ENCODE data around the gene KRTAP10-2. TPM values are rescaled to one million over a fixed set of nuclear protein-coding genes. Genes with fewer than 3 reads are reported as not detected.
A peak's percentile ranks its signal among the peaks of the same experiment; 100 is the strongest.

Gene KRTAP10-2
- total and polyA plus RNA-seq, 11 donors = not detected

DNA sequence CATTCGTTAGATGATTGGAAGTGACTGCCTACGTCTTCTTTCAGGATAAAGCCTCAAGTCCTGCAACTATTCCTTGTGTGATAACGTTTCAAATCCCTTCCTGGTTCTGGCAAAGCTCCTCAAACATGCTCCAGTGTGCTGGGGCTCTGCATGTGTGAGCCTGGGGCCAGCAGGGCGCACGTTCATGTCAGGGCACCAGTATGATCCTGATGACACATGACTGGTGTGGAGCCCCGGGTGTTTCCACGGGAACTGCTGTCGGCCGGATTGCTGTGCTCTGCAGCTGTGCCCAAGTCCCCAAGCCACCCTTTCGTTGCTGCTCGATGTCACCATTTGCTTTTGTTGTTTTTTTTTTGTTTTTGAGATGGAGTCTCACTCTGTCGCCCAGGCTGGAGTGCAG, 32.6 kb downstream of the KRTAP10-2 start:
- peaks cover 0 to 10% (median 0%) of the 10 kb centered on the region in 9 donors for H3K27me3 ChIP-seq
- peak in 1 of 5 donors; percentile 53 for DNase-seq
- H3K4me1 ChIP-seq = no peaks in the 10 kb centered on the region
- H3K36me3 ChIP-seq = no peaks in the 10 kb centered on the region
- ATAC-seq = no peak
- WGBS, 4 donors = 70 to 83% (median 73%) methylated on average over 12 of the region's 12 CpGs
- no peak overlapping the region for H3K4me3 ChIP-seq
- no peak overlapping the region for H3K27ac ChIP-seq
- no peaks in the 10 kb centered on the region for H3K9me3 ChIP-seq
- no peak for TF ChIP-seq POLR2A (IDR thresholded peaks at IDR 0.05)
- TF ChIP-seq, protein P1, sequence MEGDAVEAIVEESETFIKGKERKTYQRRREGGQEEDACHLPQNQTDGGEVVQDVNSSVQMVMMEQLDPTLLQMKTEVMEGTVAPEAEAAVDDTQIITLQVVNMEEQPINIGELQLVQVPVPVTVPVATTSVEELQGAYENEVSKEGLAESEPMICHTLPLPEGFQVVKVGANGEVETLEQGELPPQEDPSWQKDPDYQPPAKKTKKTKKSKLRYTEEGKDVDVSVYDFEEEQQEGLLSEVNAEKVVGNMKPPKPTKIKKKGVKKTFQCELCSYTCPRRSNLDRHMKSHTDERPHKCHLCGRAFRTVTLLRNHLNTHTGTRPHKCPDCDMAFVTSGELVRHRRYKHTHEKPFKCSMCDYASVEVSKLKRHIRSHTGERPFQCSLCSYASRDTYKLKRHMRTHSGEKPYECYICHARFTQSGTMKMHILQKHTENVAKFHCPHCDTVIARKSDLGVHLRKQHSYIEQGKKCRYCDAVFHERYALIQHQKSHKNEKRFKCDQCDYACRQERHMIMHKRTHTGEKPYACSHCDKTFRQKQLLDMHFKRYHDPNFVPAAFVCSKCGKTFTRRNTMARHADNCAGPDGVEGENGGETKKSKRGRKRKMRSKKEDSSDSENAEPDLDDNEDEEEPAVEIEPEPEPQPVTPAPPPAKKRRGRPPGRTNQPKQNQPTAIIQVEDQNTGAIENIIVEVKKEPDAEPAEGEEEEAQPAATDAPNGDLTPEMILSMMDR (IDR thresholded peaks at IDR 0.05) = no peak
- intact Hi-C loops (cut with DNase I) = loop anchor here in 4 of 10 donors (10.0 kb wide), 3 partner anchors 216 to 276 kb away; no protein-coding TSS in a partner anchor

DNA sequence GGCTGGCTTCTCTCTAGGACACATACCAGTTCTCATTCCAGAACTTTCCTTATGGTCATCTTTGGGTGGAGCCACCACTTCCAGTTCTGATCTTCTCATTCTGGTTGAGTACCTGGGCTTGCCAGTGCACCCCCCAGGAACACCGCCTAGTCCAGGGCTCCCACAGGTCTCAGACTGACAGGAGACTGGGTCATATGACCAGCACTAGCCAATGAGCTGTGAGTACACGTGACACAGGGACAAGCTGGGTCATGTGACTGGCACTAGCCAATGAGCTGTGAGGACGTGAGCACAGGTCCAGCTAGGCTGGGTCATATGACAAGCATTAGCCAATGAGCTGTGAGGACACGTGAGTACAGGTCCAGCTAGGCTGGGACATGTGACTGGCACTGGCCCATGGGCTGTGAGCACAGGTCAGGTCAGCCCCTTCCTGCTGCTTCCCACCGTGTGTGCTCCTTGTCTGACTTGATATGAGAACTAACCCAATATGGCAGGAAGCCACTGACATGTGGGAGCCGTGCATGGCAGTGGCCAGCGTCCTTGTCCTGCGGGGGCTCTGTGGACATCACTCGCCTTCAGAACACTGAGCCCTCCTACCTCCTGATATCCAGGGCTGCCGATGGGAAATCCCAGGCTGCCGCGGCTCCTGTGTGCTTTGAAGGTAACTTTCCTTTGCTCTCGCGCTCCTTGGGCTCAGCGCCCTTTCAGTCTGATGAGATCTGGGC, 34.0 kb downstream of the KRTAP10-2 start:
- ATAC-seq (no peak), DNase-seq (peak in 2 of 5 donors; percentile 14 to 26)
- Histone ChIP-seq H3K36me3 (no peaks in the 10 kb centered on the region), H3K9me3 (no peaks in the 10 kb centered on the region), H3K27me3 (peaks cover 0 to 10% (median 0%) of the 10 kb centered on the region in 9 donors), H3K27ac (no peak overlapping the region), H3K4me3 (no peak overlapping the region), H3K4me1 (no peaks in the 10 kb centered on the region)
- 68 to 84% (median 79%) methylated on average over 14 to 15 of the region's 15 CpGs for WGBS, 4 donors
- intact Hi-C loops (cut with DNase I) = loop anchor here in 4 of 10 donors (10.0 kb wide), 3 partner anchors 217 to 277 kb away; no protein-coding TSS in a partner anchor
- TF ChIP-seq, protein P1 (IDR thresholded peaks at IDR 0.05) = no peak
- TF ChIP-seq POLR2A (IDR thresholded peaks at IDR 0.05) = no peak

- peak in 1 of 5 donors; percentile 32 for DNase-seq
Observed at GRCh38 chr21:44516828-44517174, 34.5 kb downstream of the KRTAP10-2 start.

GRCh38 chr21:44516342-44516741, 35.0 kb downstream of the KRTAP10-2 start:
- Histone ChIP-seq H3K36me3 (no peaks in the 10 kb centered on the region), H3K4me1 (no peaks in the 10 kb centered on the region), H3K9me3 (no peaks in the 10 kb centered on the region), H3K27me3 (peaks cover 0 to 10% (median 0%) of the 10 kb centered on the region in 9 donors), H3K27ac (no peak overlapping the region), H3K4me3 (no peak overlapping the region)
- no peak for TF ChIP-seq POLR2A (IDR thresholded peaks at IDR 0.05)
- TF ChIP-seq, protein P1 (IDR thresholded peaks at IDR 0.05) = no peak
- WGBS, 4 donors = 85 to 91% (median 90%) methylated on average over 10 to 13 of the region's 13 CpGs
- ATAC-seq (no peak), DNase-seq (peak in 2 of 5 donors; percentile 18 to 25)
- intact Hi-C loops (cut with DNase I) = loop anchor here in 4 of 10 donors (10.0 kb wide), 3 partner anchors 218 to 278 kb away; no protein-coding TSS in a partner anchor

More at GRCh38 chr21:44516828-44517174, 34.5 kb downstream of the KRTAP10-2 start:
- Histone ChIP-seq H3K36me3 (no peaks in the 10 kb centered on the region), H3K9me3 (no peaks in the 10 kb centered on the region), H3K4me3 (no peak overlapping the region), H3K4me1 (no peaks in the 10 kb centered on the region), H3K27me3 (peaks cover 0 to 10% (median 0%) of the 10 kb centered on the region in 9 donors), H3K27ac (no peak overlapping the region)
- WGBS, 4 donors = 77 to 87% (median 85%) methylated on average over 10 of the region's 10 CpGs
- TF ChIP-seq, protein P1 (IDR thresholded peaks at IDR 0.05) = no peak
- no peak for ATAC-seq
- intact Hi-C loops (cut with DNase I) = loop anchor here in 4 of 10 donors (10.0 kb wide), 3 partner anchors 218 to 278 kb away; no protein-coding TSS in a partner anchor

All from heart left ventricle (tissue), 16 donors.